A549 (cell line): Measurements from ENCODE around the gene DVL1. TPM values are rescaled to one million over a fixed set of nuclear protein-coding genes. Genes with fewer than 3 reads are reported as not detected.
A peak's percentile ranks its signal among the peaks of the same experiment; 100 is the strongest.

Experiments
- ATAC-seq, 2 experiments: fragments of 200-7000 bp in 1 of 2; fragments of >200 bp in 1 of 2; cut with Nextera tagmentation in 1 of 2; cut with Tn5 transposase in 1 of 2; 3 replicates each; pipeline versions ENCODE4 v1.8.0 to v1.9.1; 2018 to 2020; ENCODE audit warnings: mild to moderate bottlenecking in 1 of 2, moderate library complexity in 1 of 2
- CTCF ChIA-PET: fragments of 300-600 bp; sonication (Branson Sonifier 250); formaldehyde crosslinking; extraction: SDS; loops from one replicate; lab custom pipeline; 2021; ENCODE audit warnings: antibody characterized with exemption, inconsistent platforms; lab: Yijun Ruan, JAX
- POLR2A ChIA-PET: fragments of 350-600 bp; formaldehyde crosslinking; extraction: SDS; loops from one replicate; lab custom pipeline; 2021; ENCODE audit warnings: antibody characterized with exemption, inconsistent platforms; lab: Yijun Ruan, JAX
- DNase-seq, 2 experiments: peaks; one replicate each; pipeline versions ENCODE4 v3.0.0 to v3.0.0-alpha.2; 2011 to 2016; ENCODE audit warnings: low read depth in 1 of 2, low spot score in 1 of 2
- FAIRE-seq: peaks from 2 replicates; lab custom pipeline; 2011; peaks lifted over from hg19 to GRCh38; lab: Jason Lieb, UNC
- H3K27ac ChIP-seq, 2 experiments: fragments of >200 bp; sonication (Bioruptor Twin); formaldehyde crosslinking; 3 replicates each; pipeline ENCODE4 v1.5.1; 2016 to 2017
- H3K4me1 ChIP-seq: fragments of >200 bp; sonication (Bioruptor Twin); formaldehyde crosslinking; 3 replicates; pipeline ENCODE4 v1.6.1; 2016
- H3K4me2 ChIP-seq: fragments of >200 bp; sonication (Bioruptor Twin); formaldehyde crosslinking; 3 replicates; pipeline ENCODE4 v1.6.1; 2016
- H3K4me3 ChIP-seq: fragments of >200 bp; sonication (Bioruptor Twin); formaldehyde crosslinking; 3 replicates; pipeline ENCODE4 v1.5.1; 2016
- H3K9me3 ChIP-seq: fragments of >200 bp; sonication (Bioruptor Twin); formaldehyde crosslinking; 3 replicates; pipeline ENCODE4 v1.6.1; 2016
- BHLHE40 ChIP-seq: IDR thresholded peaks from 2 replicates; pipeline ENCODE4 v1.6.1; 2012; ENCODE audit warnings: low read depth, low read length, inconsistent platforms
- CBX8 ChIP-seq: fragments of 200-600 bp; sonication (generic); IDR thresholded peaks from 2 replicates; pipeline ENCODE4 v1.6.1; 2016
- CEBPB ChIP-seq, 2 experiments: fragments of >200 bp in 1 of 2; sonication (Bioruptor Twin) in 1 of 2; formaldehyde crosslinking in 1 of 2; IDR thresholded peaks; 2 replicates each; pipeline ENCODE4 v1.6.1; 2012 to 2016
- CHD2 ChIP-seq: fragments of 150-350 bp; IDR thresholded peaks from 2 replicates; pipeline ENCODE4 v1.6.1; 2014; ENCODE audit warnings: low read length; ENCODE audit not compliant: partially characterized antibody
- ESRRA ChIP-seq: fragments of 150-350 bp; IDR thresholded peaks from 2 replicates; pipeline ENCODE4 v1.6.1; 2014; ENCODE audit warnings: mild to moderate bottlenecking, low read length, borderline replicate concordance
- FOSL2 ChIP-seq, 2 experiments: fragments of 450-650 bp in 1 of 2; fragments of >200 bp in 1 of 2; sonication (Bioruptor Twin) in 1 of 2; formaldehyde crosslinking; IDR thresholded peaks; 2 replicates each; pipeline versions ENCODE4 v1.5.0 to v1.6.1; 2016 to 2020; ENCODE audit warnings: mild to moderate bottlenecking in 1 of 2, moderate library complexity in 1 of 2
- FOXS1 ChIP-seq: fragments of 250-450 bp; sonication (Bioruptor Pico); IDR thresholded peaks from 2 replicates; pipeline ENCODE4 v1.5.0; 2020; ENCODE audit warnings: mild to moderate bottlenecking, moderate library complexity
- GATA3 ChIP-seq: IDR thresholded peaks from 2 replicates; pipeline ENCODE4 v1.6.1; 2012; ENCODE audit warnings: borderline replicate concordance
- HDAC2 ChIP-seq: fragments of 200-600 bp; sonication (generic); IDR thresholded peaks from 2 replicates; pipeline ENCODE4 v1.6.1; 2016
- HOXB13 ChIP-seq: fragments of 250-450 bp; sonication (Bioruptor Pico); IDR thresholded peaks from 2 replicates; pipeline ENCODE4 v1.5.0; 2020; ENCODE audit warnings: low read depth, mild to moderate bottlenecking, moderate library complexity
- JUN ChIP-seq, 2 experiments: fragments of >200 bp; sonication (Bioruptor Twin); formaldehyde crosslinking; IDR thresholded peaks; 2 replicates in 1 of 2; 3 replicates in 1 of 2; pipeline ENCODE4 v1.6.1; 2016 to 2017
- JUNB ChIP-seq: fragments of >200 bp; sonication (Bioruptor Twin); formaldehyde crosslinking; IDR thresholded peaks from 2 replicates; pipeline ENCODE4 v1.6.1; 2016
- KDM5A ChIP-seq: fragments of 200-600 bp; sonication (generic); IDR thresholded peaks from 2 replicates; pipeline ENCODE4 v1.6.1; 2016; ENCODE audit warnings: antibody characterized with exemption, mild to moderate bottlenecking
- MAFK ChIP-seq: fragments of 450-650 bp; IDR thresholded peaks from 2 replicates; pipeline ENCODE4 v1.6.1; 2014; ENCODE audit not compliant: partially characterized antibody
- MYC ChIP-seq: IDR thresholded peaks from 2 replicates; pipeline ENCODE4 v1.6.1; 2012; ENCODE audit warnings: mild to moderate bottlenecking, inconsistent platforms, low read length, improper control_type of control experiment, borderline replicate concordance
- NFE2L2 ChIP-seq: fragments of 150-350 bp; conservative IDR thresholded peaks from 2 replicates; pipeline ENCODE4 v1.6.1; 2014; ENCODE audit warnings: low read length
- NPAS2 ChIP-seq: fragments of 250-450 bp; sonication (Bioruptor Pico); IDR thresholded peaks from 2 replicates; pipeline ENCODE4 v1.8.0; 2022; ENCODE audit warnings: mild to moderate bottlenecking, moderate library complexity, borderline replicate concordance
- NR3C1 ChIP-seq: fragments of >200 bp; sonication (Bioruptor Twin); formaldehyde crosslinking; IDR thresholded peaks from 3 replicates; pipeline ENCODE4 v1.6.1; 2017
- POLR2A ChIP-seq: IDR thresholded peaks from 2 replicates; pipeline ENCODE4 v1.6.1; 2012; ENCODE audit warnings: mild to moderate bottlenecking, low read length
- RAD21 ChIP-seq, 2 experiments: fragments of >200 bp in 1 of 2; sonication (Bioruptor Twin) in 1 of 2; formaldehyde crosslinking in 1 of 2; IDR thresholded peaks in 1 of 2; conservative IDR thresholded peaks in 1 of 2; 2 replicates in 1 of 2; 3 replicates in 1 of 2; pipeline ENCODE4 v1.6.1; 2012 to 2018; ENCODE audit warnings: inconsistent platforms in 1 of 2
- RARB ChIP-seq: fragments of 250-450 bp; sonication (Bioruptor Pico); IDR thresholded peaks from 2 replicates; pipeline ENCODE4 v1.8.0; 2021; ENCODE audit warnings: mild to moderate bottlenecking, moderate library complexity
- RCOR1 ChIP-seq: fragments of 150-350 bp; IDR thresholded peaks from 2 replicates; pipeline ENCODE4 v1.6.1; 2014; ENCODE audit warnings: antibody characterized with exemption, low read length, low read depth
- RNF2 ChIP-seq: fragments of 200-600 bp; sonication (generic); IDR thresholded peaks from 2 replicates; pipeline ENCODE4 v1.6.1; 2016; ENCODE audit warnings: low read depth, mild to moderate bottlenecking, antibody characterized with exemption, moderate library complexity, borderline replicate concordance
- SREBF2 ChIP-seq: fragments of 450-650 bp; IDR thresholded peaks from 2 replicates; pipeline ENCODE4 v1.6.1; 2014; ENCODE audit warnings: mild to moderate bottlenecking, moderate library complexity
- WGBS: methylation state at CpG from one replicate; pipeline ENCODE4 v1.1.6; 2017; ENCODE audit errors: missing lambda C conversion rate; 5-methylcytosine and 5-hydroxymethylcytosine counted together
- polyA plus RNA-seq, 4 experiments: library from polyadenylated mRNA; depleted of rRNA in 3 of 4; stranded (reverse); fragments of >200 nt; fragmentation: RNase III in 1 of 4; extraction: RNeasy Plus Mini Kit Qiagen cat#74134 plus additional on column Dnase treatment in 1 of 4; gene quantifications; 2 replicates in 3 of 4; 3 replicates in 1 of 4; pipeline ENCODE4 v1.2.3, GENCODE V29; 2011 to 2017
- TF ChIP-seq, protein P1 (sequence below): fragments of 250-450 bp; sonication (Bioruptor Pico); IDR thresholded peaks from 2 replicates; pipeline ENCODE4 v1.5.0; 2020; ENCODE audit warnings: low read depth, mild to moderate bottlenecking, moderate library complexity
- TF ChIP-seq, protein P2 (sequence below): fragments of >200 bp; sonication (Bioruptor Twin); formaldehyde crosslinking; IDR thresholded peaks from 3 replicates; pipeline ENCODE4 v1.5.1; 2016
- TF ChIP-seq, protein P3 (sequence below): fragments of >200 bp; sonication (Bioruptor Twin); formaldehyde crosslinking; IDR thresholded peaks from 3 replicates; pipeline ENCODE4 v1.6.1; 2016
- TF ChIP-seq, protein P4 (sequence below): fragments of 250-450 bp; sonication (Bioruptor Pico); IDR thresholded peaks from 2 replicates; pipeline ENCODE4 v1.5.0; 2021; ENCODE audit warnings: mild to moderate bottlenecking, moderate library complexity, borderline replicate concordance

DVL1 gene
- polyA plus RNA-seq, 2 of the 4 experiments (the other 2 are of a cell fraction) = 12.1 to 48.3 TPM

DNA sequence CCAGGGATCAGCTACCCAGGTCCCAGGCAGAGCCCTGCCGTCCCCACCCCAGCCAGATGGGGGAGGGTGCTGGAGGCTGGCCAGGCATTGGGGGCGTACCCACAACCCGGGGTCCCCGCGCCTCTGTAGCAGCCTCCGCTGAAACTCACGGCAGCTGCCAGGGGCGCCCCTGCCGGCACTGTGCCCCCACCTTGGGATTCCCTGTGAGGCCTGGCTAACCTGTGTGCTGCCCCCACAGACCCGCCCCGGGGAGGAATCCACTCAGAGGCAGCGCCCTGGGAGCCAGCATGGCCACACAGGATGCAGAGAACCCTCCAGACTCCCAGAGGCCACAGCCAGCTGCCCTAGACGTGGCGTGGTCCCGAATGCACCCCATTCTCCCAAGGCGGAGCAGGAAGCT, 3.8 kb downstream of the DVL1 start:
- no peak for FAIRE-seq
- ChIA-PET POLR2A (interaction anchor here (1.0 kb wide), 1 partner anchor 9 kb away, joined by 3 read pairs; no protein-coding TSS in a partner anchor), CTCF (interaction anchor here (0.6 to 7.2 kb wide), 10 partner anchors 10 to 69 kb away, joined by 3 to 73 read pairs (median 6); partner anchors contain the start of gene TAS1R3)
- H3K4me2 ChIP-seq = peak overlapping the region; percentile 97
- 0% methylated on average over 1 of the region's 16 CpGs for WGBS
- peaks cover 45% of the 10 kb centered on the region for H3K4me1 ChIP-seq
- peak; percentile 8 to 31; a peak in 5 of 6 replicates for ATAC-seq
- H3K4me3 ChIP-seq = peak overlapping the region; percentile 28
- TF ChIP-seq SREBF2 = no peak
- no peak for TF ChIP-seq CHD2
- TF ChIP-seq RNF2 = no peak
- no peak for TF ChIP-seq RARB (CRISPR knock-in tag)
- TF ChIP-seq MAFK = no peak
- TF ChIP-seq, protein P1, sequence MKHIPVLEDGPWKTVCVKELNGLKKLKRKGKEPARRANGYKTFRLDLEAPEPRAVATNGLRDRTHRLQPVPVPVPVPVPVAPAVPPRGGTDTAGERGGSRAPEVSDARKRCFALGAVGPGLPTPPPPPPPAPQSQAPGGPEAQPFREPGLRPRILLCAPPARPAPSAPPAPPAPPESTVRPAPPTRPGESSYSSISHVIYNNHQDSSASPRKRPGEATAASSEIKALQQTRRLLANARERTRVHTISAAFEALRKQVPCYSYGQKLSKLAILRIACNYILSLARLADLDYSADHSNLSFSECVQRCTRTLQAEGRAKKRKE (CRISPR knock-in tag) = no peak
- TF ChIP-seq CEBPB (IDR thresholded peaks at IDR 0.05) = no peak
- no peak for TF ChIP-seq ESRRA
- no peak for TF ChIP-seq NPAS2 (CRISPR knock-in tag)
- TF ChIP-seq, protein P2, sequence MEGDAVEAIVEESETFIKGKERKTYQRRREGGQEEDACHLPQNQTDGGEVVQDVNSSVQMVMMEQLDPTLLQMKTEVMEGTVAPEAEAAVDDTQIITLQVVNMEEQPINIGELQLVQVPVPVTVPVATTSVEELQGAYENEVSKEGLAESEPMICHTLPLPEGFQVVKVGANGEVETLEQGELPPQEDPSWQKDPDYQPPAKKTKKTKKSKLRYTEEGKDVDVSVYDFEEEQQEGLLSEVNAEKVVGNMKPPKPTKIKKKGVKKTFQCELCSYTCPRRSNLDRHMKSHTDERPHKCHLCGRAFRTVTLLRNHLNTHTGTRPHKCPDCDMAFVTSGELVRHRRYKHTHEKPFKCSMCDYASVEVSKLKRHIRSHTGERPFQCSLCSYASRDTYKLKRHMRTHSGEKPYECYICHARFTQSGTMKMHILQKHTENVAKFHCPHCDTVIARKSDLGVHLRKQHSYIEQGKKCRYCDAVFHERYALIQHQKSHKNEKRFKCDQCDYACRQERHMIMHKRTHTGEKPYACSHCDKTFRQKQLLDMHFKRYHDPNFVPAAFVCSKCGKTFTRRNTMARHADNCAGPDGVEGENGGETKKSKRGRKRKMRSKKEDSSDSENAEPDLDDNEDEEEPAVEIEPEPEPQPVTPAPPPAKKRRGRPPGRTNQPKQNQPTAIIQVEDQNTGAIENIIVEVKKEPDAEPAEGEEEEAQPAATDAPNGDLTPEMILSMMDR = no peak
- no peak for TF ChIP-seq NFE2L2
- no peak for TF ChIP-seq FOXS1
- no peak for TF ChIP-seq RAD21 (conservative IDR thresholded peaks at IDR 0.05 in 1 of 2, IDR thresholded peaks at IDR 0.05 in 1 of 2)
- TF ChIP-seq JUN (IDR thresholded peaks at IDR 0.05) = no peak
- TF ChIP-seq NR3C1 = no peak
- no peak for TF ChIP-seq FOSL2 (IDR thresholded peaks at IDR 0.05)
- no peak for TF ChIP-seq FOSL2 (CRISPR knock-in tag; IDR thresholded peaks at IDR 0.05)
- no peak for TF ChIP-seq CBX8
- no peak for TF ChIP-seq KDM5A
- no peak for TF ChIP-seq HOXB13 (CRISPR knock-in tag)
- TF ChIP-seq, protein P3, sequence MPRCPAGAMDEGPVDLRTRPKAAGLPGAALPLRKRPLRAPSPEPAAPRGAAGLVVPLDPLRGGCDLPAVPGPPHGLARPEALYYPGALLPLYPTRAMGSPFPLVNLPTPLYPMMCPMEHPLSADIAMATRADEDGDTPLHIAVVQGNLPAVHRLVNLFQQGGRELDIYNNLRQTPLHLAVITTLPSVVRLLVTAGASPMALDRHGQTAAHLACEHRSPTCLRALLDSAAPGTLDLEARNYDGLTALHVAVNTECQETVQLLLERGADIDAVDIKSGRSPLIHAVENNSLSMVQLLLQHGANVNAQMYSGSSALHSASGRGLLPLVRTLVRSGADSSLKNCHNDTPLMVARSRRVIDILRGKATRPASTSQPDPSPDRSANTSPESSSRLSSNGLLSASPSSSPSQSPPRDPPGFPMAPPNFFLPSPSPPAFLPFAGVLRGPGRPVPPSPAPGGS = no peak
- TF ChIP-seq, all 56 proteins: peak for 0
- no peaks in the 10 kb centered on the region for H3K9me3 ChIP-seq
- DNase-seq = no peak
- peak overlapping the region; percentile 99 to 100 for H3K27ac ChIP-seq

DNA sequence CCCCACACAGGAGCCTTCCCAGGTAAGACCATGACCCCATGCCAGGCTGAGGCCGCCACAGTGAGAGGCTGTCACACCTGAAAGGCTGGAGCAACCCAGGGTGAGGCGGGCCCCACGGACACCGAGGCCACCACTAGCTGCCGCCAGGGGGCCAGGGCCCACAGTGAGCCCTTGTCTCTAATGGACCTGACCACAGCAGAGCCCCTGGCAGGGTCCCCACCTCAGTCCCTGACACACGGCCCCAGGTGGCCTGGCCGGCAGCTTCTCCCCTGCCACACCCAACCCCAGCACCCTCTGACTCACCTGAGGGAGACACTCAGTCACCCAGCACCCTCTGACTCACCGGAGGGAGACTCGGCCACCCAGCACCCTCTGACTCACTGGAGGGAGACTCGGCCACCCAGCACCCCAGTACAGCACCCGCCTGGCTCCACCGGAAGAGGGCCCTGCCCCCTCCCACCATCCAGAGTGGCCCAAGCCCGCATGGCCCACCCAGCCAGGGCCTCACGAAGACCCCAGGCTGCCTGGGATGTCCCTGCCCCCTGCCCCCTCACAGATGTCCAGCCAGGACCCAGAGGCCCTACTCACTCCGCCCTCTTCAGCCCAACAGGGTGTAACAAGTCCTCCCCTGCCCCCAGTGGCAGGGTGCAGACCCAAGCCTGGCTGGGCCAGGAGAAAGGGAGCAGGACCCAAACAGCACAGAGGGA, 4.4 kb downstream of the DVL1 start:
- no CpG with 5 or more reads among the region's 15 CpGs for WGBS
- POLR2A ChIA-PET = interaction anchor here (1.0 kb wide), 1 partner anchor 8 kb away, joined by 3 read pairs; no protein-coding TSS in a partner anchor
- peak overlapping the region; percentile 99 to 100 for H3K27ac ChIP-seq
- TF ChIP-seq JUNB = peak; percentile 77
- no peak for TF ChIP-seq RCOR1
- TF ChIP-seq GATA3 = peak; percentile 37; the same call in 1 of the 2 replicates
- no peak for TF ChIP-seq CEBPB (IDR thresholded peaks at IDR 0.05)
- TF ChIP-seq, protein P4, sequence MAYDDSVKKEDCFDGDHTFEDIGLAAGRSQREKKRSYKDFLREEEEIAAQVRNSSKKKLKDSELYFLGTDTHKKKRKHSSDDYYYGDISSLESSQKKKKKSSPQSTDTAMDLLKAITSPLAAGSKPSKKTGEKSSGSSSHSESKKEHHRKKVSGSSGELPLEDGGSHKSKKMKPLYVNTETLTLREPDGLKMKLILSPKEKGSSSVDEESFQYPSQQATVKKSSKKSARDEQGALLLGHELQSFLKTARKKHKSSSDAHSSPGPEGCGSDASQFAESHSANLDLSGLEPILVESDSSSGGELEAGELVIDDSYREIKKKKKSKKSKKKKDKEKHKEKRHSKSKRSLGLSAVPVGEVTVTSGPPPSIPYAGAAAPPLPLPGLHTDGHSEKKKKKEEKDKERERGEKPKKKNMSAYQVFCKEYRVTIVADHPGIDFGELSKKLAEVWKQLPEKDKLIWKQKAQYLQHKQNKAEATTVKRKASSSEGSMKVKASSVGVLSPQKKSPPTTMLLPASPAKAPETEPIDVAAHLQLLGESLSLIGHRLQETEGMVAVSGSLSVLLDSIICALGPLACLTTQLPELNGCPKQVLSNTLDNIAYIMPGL (CRISPR knock-in tag) = no peak
- no peak for TF ChIP-seq POLR2A
- no peak for TF ChIP-seq MYC
- no peak for TF ChIP-seq BHLHE40
- TF ChIP-seq JUN (IDR thresholded peaks at IDR 0.05) = peak; percentile 42 to 58; a peak in 2 of 5 replicates
- TF ChIP-seq, protein P2 = peak; percentile 43
- no peak for TF ChIP-seq HDAC2
- TF ChIP-seq RAD21 (conservative IDR thresholded peaks at IDR 0.05 in 1 of 2, IDR thresholded peaks at IDR 0.05 in 1 of 2) = 0 out of 5 replicates have a peak, but pooled peaks of 1 of the 2 experiments have one; percentile 17

More for the DNA sequence above, 4.4 kb downstream of the DVL1 start:
- Histone ChIP-seq H3K9me3 (no peaks in the 10 kb centered on the region), H3K4me2 (peak overlapping the region; percentile 97), H3K4me3 (peak overlapping the region; percentile 28), H3K4me1 (peaks cover 45% of the 10 kb centered on the region)
- peak; percentile 74 to 82 for ATAC-seq
- no peak for FAIRE-seq
- DNase-seq = peak; percentile 83 to 84
- CTCF ChIA-PET = interaction anchor here (0.6 to 7.2 kb wide), 10 partner anchors 8 to 70 kb away, joined by 3 to 73 read pairs (median 6); partner anchors contain the start of gene TAS1R3
